Breast epithelium (tissue), 4 donors: Measurements from ENCODE around the gene TPSB2. TPM values are rescaled to one million over a fixed set of nuclear protein-coding genes. Genes with fewer than 3 reads are reported as not detected.
"Not testable (repeated sequence)": the region's sequence is repeated elsewhere in the genome, so short reads cannot be mapped to it uniquely, and the experiment has no call there.

Source experiments
- DNase-seq, 2 donors: peaks; one replicate each; pipeline ENCODE4 v3.0.0-alpha.2; 2019; ENCODE audit warnings: low spot score in 2 of 2
- H3K27ac ChIP-seq, 2 donors: fragments of 200-600 bp; sonication (generic) in 1 of 2; one replicate each; pipeline ENCODE4 v1.5.1; 2016 to 2019; ENCODE audit warnings: mild to moderate bottlenecking in 1 of 2
- H3K27me3 ChIP-seq, 2 donors: fragments of 200-600 bp; sonication (generic) in 1 of 2; one replicate each; pipeline versions ENCODE4 v1.5.1 to v1.6.0; 2017 to 2019; ENCODE audit warnings: control low read depth in 1 of 2, mild to moderate bottlenecking in 1 of 2
- H3K36me3 ChIP-seq: fragments of 200-600 bp; one replicate; pipeline ENCODE4 v1.5.1; 2019
- H3K4me1 ChIP-seq, 2 donors: fragments of 200-600 bp; sonication (generic); one replicate each; pipeline ENCODE4 v1.5.1; 2016 to 2019; ENCODE audit warnings: control low read depth in 1 of 2
- H3K4me3 ChIP-seq, 3 donors: fragments of 200-600 bp; sonication (generic); 1 replicate in 2 of 3; 2 replicates in 1 of 3; pipeline ENCODE4 v1.5.1; 2016 to 2019; ENCODE audit warnings: mild to moderate bottlenecking in 3 of 3, moderate library complexity in 2 of 3
- H3K9me3 ChIP-seq, 2 donors: fragments of 200-600 bp; sonication (generic) in 1 of 2; one replicate each; pipeline ENCODE4 v1.5.1; 2016 to 2019; ENCODE audit warnings: control low read depth in 1 of 2
- POLR2A ChIP-seq: fragments of 450-650 bp; IDR thresholded peaks from one replicate; pipeline ENCODE4 v1.6.1; 2016; ENCODE audit warnings: antibody characterized with exemption, mild to moderate bottlenecking, moderate library complexity
- POLR2AphosphoS5 ChIP-seq, 3 donors: sonication (generic); formaldehyde crosslinking; IDR thresholded peaks; one replicate each; pipeline ENCODE4 v1.6.1; 2017; ENCODE audit warnings: antibody characterized with exemption in 3 of 3
- intact Hi-C: fragments of 100-400 bp; cut with DNase I; formaldehyde crosslinking; loops from one replicate; pipeline ENCODE4 v1.15.1; 2023; ENCODE audit warnings: low total_unique reads
- total RNA-seq, 3 donors: library from RNA; depleted of rRNA; stranded (reverse); fragments of >200 nt; gene quantifications; one replicate each; pipeline ENCODE4 v1.1.0, GENCODE V29; 2016
- TF ChIP-seq, protein P1 (sequence below), 3 donors: fragments of 450-650 bp; IDR thresholded peaks; one replicate each; pipeline ENCODE4 v1.5.1; 2016 to 2017; ENCODE audit warnings: antibody characterized with exemption in 3 of 3, mild to moderate bottlenecking in 3 of 3, moderate library complexity in 3 of 3

The TPSB2 gene
- total RNA-seq, 3 donors from 2014 or later, result 5.6 to 195 (median 22.4) TPM

DNA sequence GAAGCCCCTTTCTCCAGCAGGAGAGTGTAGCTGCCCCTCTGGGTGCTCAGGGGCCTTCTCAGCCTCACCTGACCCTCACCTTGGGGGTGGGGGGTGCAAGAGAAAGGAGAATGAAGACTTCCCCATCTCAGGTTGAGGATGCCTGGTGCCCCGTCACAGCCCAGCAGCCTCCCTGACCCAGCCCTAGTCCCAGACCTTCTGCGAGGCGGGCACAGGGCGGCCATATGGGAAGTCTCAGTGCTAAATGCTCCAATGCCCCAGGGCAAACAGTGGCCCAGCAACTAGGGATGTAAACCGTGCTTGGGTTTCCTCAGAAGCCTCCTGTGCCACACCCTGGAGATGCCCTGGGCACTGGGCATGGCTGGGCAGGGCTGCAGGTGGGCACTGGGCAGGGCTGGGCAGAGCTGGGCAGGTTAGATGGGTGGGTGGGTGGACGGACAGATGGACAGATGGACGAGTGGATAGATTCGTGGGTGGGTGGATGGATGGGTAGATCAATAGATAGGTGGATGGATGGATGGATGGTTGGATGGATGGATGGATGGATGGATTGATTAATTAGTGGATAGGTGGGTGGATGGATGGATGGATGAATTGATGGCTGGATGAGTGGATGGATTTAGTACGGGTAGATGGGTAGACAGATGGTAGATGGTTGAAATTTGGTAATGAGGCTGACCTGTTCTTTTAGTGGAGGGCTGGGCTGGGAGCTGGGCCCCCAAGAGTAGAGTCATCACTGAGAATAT is 42.6 kb upstream of the TPSB2 start:
- no peaks in the 10 kb centered on the region for H3K9me3 ChIP-seq
- no peak for TF ChIP-seq POLR2A
- TF ChIP-seq POLR2AphosphoS5 (IDR thresholded peaks at IDR 0.05), result no peak
- TF ChIP-seq, protein P1, sequence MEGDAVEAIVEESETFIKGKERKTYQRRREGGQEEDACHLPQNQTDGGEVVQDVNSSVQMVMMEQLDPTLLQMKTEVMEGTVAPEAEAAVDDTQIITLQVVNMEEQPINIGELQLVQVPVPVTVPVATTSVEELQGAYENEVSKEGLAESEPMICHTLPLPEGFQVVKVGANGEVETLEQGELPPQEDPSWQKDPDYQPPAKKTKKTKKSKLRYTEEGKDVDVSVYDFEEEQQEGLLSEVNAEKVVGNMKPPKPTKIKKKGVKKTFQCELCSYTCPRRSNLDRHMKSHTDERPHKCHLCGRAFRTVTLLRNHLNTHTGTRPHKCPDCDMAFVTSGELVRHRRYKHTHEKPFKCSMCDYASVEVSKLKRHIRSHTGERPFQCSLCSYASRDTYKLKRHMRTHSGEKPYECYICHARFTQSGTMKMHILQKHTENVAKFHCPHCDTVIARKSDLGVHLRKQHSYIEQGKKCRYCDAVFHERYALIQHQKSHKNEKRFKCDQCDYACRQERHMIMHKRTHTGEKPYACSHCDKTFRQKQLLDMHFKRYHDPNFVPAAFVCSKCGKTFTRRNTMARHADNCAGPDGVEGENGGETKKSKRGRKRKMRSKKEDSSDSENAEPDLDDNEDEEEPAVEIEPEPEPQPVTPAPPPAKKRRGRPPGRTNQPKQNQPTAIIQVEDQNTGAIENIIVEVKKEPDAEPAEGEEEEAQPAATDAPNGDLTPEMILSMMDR (IDR thresholded peaks at IDR 0.05), result no peak
- H3K36me3 ChIP-seq, result no peaks in the 10 kb centered on the region
- H3K27me3 ChIP-seq, result peaks cover 0 to 24% of the 10 kb centered on the region in 2 donors
- no peak overlapping the region for H3K4me3 ChIP-seq
- no peaks in the 10 kb centered on the region for H3K4me1 ChIP-seq
- H3K27ac ChIP-seq, result no peak overlapping the region
- DNase-seq, result no peak
- intact Hi-C loops, result no loop called here

GRCh38 chr16:1271724-1272413 is 41.9 kb upstream of the TPSB2 start:
- not testable (repeated sequence) for H3K36me3 ChIP-seq
- peaks cover 0 to 16% of the 10 kb centered on the region in 2 donors for H3K27me3 ChIP-seq

DNA sequence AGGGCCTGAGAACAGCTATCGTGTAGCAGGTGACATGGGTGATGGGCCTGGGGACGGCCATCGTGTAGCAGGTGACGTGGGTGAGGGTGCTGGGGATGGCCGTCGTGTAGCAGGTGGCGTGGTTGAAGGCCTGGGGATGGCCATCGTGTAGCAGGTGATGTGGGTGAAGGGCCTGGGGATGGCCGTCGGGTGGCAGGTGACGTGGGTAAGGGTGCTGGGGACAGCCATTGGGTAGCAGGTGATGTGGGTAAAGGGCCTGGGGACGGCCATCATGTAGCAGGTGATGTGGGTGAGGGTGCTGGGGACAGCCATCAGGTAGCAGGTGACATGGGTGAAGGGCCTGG is 41.4 kb upstream of the TPSB2 start:
- Histone ChIP-seq H3K27me3 (peaks cover 0 to 17% of the 10 kb centered on the region in 2 donors), H3K4me1 (no peaks in the 10 kb centered on the region), H3K27ac (no peak overlapping the region), H3K36me3 (no peaks in the 10 kb centered on the region), H3K9me3 (peaks cover 0 to 3% of the 10 kb centered on the region in 2 donors), H3K4me3 (no peak overlapping the region)
- no peak for TF ChIP-seq POLR2A
- TF ChIP-seq, protein P1 (IDR thresholded peaks at IDR 0.05), result no peak
- no peak for TF ChIP-seq POLR2AphosphoS5 (IDR thresholded peaks at IDR 0.05)
- intact Hi-C loops, result no loop called here
- no peak for DNase-seq

More at GRCh38 chr16:1271724-1272413, 41.9 kb upstream of the TPSB2 start:
- H3K9me3 ChIP-seq, H3K27ac ChIP-seq, H3K4me1 ChIP-seq, intact Hi-C loops, H3K4me3 ChIP-seq: not testable (repeated sequence)
- peak; percentile 26 to 76 for DNase-seq

- intact Hi-C loops, result not testable (repeated sequence)
These were observed 39.4 kb upstream of the TPSB2 start for GRCh38 chr16:1269418-1269817.

DNA sequence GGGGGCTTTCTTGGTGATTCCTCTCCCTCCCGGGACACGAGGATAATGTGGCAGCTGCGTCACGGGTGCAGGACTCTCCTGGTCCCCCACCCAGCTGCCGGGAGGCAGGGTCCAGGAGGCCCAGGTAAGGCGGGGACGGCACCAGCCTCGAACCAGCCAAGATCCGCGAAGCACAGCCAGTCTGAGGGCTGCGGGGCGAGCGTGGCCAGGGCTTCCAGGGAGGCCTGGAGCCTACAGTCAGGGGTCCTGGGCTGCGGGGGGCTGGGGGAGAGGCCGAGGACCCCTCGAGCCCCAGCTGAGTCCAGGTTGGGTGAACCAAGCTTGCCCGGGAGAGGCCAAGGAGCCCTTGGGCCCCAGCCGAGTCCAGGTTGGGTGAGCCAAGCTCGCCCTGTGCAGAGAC is 35.8 kb upstream of the TPSB2 start:
- H3K27me3 ChIP-seq, result peaks cover 0 to 44% of the 10 kb centered on the region in 2 donors
- intact Hi-C loops, result no loop called here
- no peak for DNase-seq
- TF ChIP-seq POLR2A (no peak), POLR2AphosphoS5 (IDR thresholded peaks at IDR 0.05) (no peak)
- TF ChIP-seq, protein P1 (IDR thresholded peaks at IDR 0.05), result no peak
- no peak overlapping the region for H3K4me3 ChIP-seq
- no peaks in the 10 kb centered on the region for H3K4me1 ChIP-seq
- H3K27ac ChIP-seq, result no peak overlapping the region
- H3K9me3 ChIP-seq, result peaks cover 0 to 3% of the 10 kb centered on the region in 2 donors
- no peaks in the 10 kb centered on the region for H3K36me3 ChIP-seq

More at GRCh38 chr16:1269418-1269817, 39.4 kb upstream of the TPSB2 start:
- not testable (repeated sequence) for H3K27ac ChIP-seq, H3K36me3 ChIP-seq, DNase-seq, H3K4me3 ChIP-seq, H3K9me3 ChIP-seq, H3K4me1 ChIP-seq
- H3K27me3 ChIP-seq, result peaks cover 0 to 20% of the 10 kb centered on the region in 2 donors

GRCh38 chr16:1265090-1265630 is 35.2 kb upstream of the TPSB2 start:
- intact Hi-C loops, result no loop called here
- no peak overlapping the region for H3K27ac ChIP-seq
- no peaks in the 10 kb centered on the region for H3K36me3 ChIP-seq
- no peak overlapping the region for H3K4me3 ChIP-seq
- peaks cover 0 to 50% of the 10 kb centered on the region in 2 donors for H3K27me3 ChIP-seq
- DNase-seq, result no peak
- H3K9me3 ChIP-seq, result peaks cover 0 to 3% of the 10 kb centered on the region in 2 donors
- H3K4me1 ChIP-seq, result no peaks in the 10 kb centered on the region
- TF ChIP-seq, protein P1 (IDR thresholded peaks at IDR 0.05), result no peak
- TF ChIP-seq POLR2A (no peak), POLR2AphosphoS5 (IDR thresholded peaks at IDR 0.05) (no peak)
